PC-3 (cell line): Measurements from ENCODE around the gene WDR38. TPM values are rescaled to one million over a fixed set of nuclear protein-coding genes. Genes with fewer than 3 reads are reported as not detected.
A peak's percentile ranks its signal among the peaks of the same experiment; 100 is the strongest.

Source experiments
- ATAC-seq: fragments of 200-7000 bp; cut with Tn5 transposase; 2 replicates; pipeline ENCODE4 v1.9.1; 2020; ENCODE audit warnings: mild to moderate bottlenecking, moderate library complexity
- BruUV-seq: library from RNA; stranded (reverse); fragments of 400-500 nt; replicated peaks from 2 replicates; lab custom pipeline; 2021; lab: Mats Ljungman, UMichigan
- CTCF ChIA-PET: fragments of 300-600 bp; sonication (Branson Sonifier 250); formaldehyde crosslinking; loops from one replicate; lab custom pipeline; 2022; ENCODE audit warnings: antibody characterized with exemption; lab: Charles Lee
- POLR2A ChIA-PET: fragments of 300-600 bp; sonication (Branson Sonifier 250); formaldehyde crosslinking; loops from one replicate; lab custom pipeline; 2022; ENCODE audit warnings: antibody characterized with exemption; ENCODE audit not compliant: unreplicated experiment; lab: Charles Lee
- DNase-seq: peaks from one replicate; pipeline ENCODE4 v3.0.0-alpha.2; 2015
- H2AFZ ChIP-seq: fragments of 300-600 bp; sonication (generic); 2 replicates; pipeline ENCODE4 v1.6.0; 2016; ENCODE audit warnings: antibody characterized with exemption, low read length
- H3F3A ChIP-seq: fragments of 300-600 bp; sonication (generic); one replicate; pipeline ENCODE4 v1.6.0; 2017; ENCODE audit warnings: antibody characterized with exemption, low read length, control low read depth, mild to moderate bottlenecking; ENCODE audit not compliant: unreplicated experiment
- H3K27ac ChIP-seq: fragments of 300-600 bp; sonication (generic); 2 replicates; pipeline ENCODE4 v1.5.1; 2016; ENCODE audit warnings: mild to moderate bottlenecking, low read length
- H3K27me3 ChIP-seq: fragments of 300-600 bp; sonication (generic); 2 replicates; pipeline ENCODE4 v1.6.1; 2016; ENCODE audit warnings: low read length, mixed read lengths
- H3K36me3 ChIP-seq: fragments of 300-600 bp; sonication (generic); 2 replicates; pipeline ENCODE4 v1.6.1; 2016; ENCODE audit warnings: low read depth, mixed run types, low read length, mixed read lengths
- H3K4me1 ChIP-seq: fragments of 300-600 bp; sonication (generic); 2 replicates; pipeline ENCODE4 v1.5.1; 2016; ENCODE audit warnings: low read length; ENCODE audit not compliant: insufficient read depth
- H3K4me2 ChIP-seq: fragments of 300-600 bp; sonication (generic); 2 replicates; pipeline ENCODE4 v1.6.0; 2016; ENCODE audit warnings: low read length
- H3K4me3 ChIP-seq: fragments of 300-600 bp; sonication (generic); 2 replicates; pipeline ENCODE4 v1.5.1; 2016; ENCODE audit warnings: mild to moderate bottlenecking, low read length, mixed read lengths
- H3K79me2 ChIP-seq: fragments of 300-600 bp; sonication (generic); 2 replicates; pipeline ENCODE4 v1.6.1; 2017; ENCODE audit warnings: low read length, mixed read lengths
- H3K9ac ChIP-seq: fragments of 300-600 bp; sonication (generic); 2 replicates; pipeline ENCODE4 v1.6.0; 2016; ENCODE audit warnings: mild to moderate bottlenecking, low read length
- H3K9me2 ChIP-seq: fragments of 300-600 bp; sonication (generic); replicated peaks from 2 replicates; pipeline ENCODE4 v1.6.1; 2016; ENCODE audit warnings: mixed run types, low read length, mixed read lengths
- H3K9me3 ChIP-seq: fragments of 300-600 bp; sonication (generic); 2 replicates; pipeline ENCODE4 v1.6.1; 2016; ENCODE audit warnings: low read length, mixed read lengths
- H4K20me1 ChIP-seq: fragments of 300-600 bp; sonication (generic); 2 replicates; pipeline ENCODE4 v1.6.1; 2016; ENCODE audit warnings: low read length, mixed read lengths
- EZH2 ChIP-seq: fragments of 300-600 bp; sonication (generic); IDR thresholded peaks from one replicate; pipeline ENCODE4 v1.6.1; 2017; ENCODE audit warnings: antibody characterized with exemption, mild to moderate bottlenecking, low read length; ENCODE audit not compliant: unreplicated experiment
- EZH2phosphoT487 ChIP-seq: fragments of 300-600 bp; sonication (generic); IDR thresholded peaks from 2 replicates; pipeline ENCODE4 v1.6.1; 2018; ENCODE audit warnings: mild to moderate bottlenecking, antibody characterized with exemption, low read length, borderline replicate concordance
- intact Hi-C: fragments of 100-400 bp; cut with micrococcal nuclease; formaldehyde crosslinking; loops from 2 replicates; pipeline ENCODE4 v1.9.0; 2023
- total RNA-seq: library from RNA; depleted of rRNA; stranded (reverse); fragments of >200 nt; gene quantifications from 2 replicates; pipeline ENCODE4 v1.2.3, GENCODE V29; 2014
- TF ChIP-seq, protein P1 (sequence below): fragments of 300-600 bp; sonication (generic); conservative IDR thresholded peaks from 2 replicates; pipeline ENCODE4 v1.5.1; 2017; ENCODE audit warnings: antibody characterized with exemption, low read depth, mild to moderate bottlenecking, low read length

The WDR38 gene
- total RNA-seq, 1 experiment from 2014 or later, result not detected

DNA sequence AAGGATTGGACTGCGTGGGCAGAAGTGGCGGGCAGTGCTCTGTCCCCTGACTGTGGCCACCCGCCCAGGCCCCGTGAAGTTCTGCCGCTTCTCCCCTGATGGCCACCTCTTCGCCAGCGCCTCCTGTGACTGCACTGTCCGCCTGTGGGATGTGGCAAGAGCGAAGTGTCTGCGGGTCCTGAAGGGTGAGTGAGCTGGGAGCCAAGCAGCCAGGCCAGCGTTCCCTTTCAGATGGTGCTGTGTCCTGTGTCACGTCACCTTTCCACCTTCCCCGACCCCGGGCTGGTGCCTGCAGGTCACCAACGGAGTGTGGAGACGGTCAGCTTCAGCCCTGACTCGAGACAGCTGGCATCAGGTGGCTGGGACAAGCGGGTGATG, 2.3 kb downstream of the WDR38 start:
- DNase-seq (no peak), ATAC-seq (no peak)
- Histone ChIP-seq H3K36me3 (peaks cover 35% of the 10 kb centered on the region), H3K4me2 (no peak overlapping the region), H4K20me1 (peaks cover 34% of the 10 kb centered on the region), H3K27ac (no peak overlapping the region), H3K4me1 (peaks cover 20% of the 10 kb centered on the region), H3K9ac (no peak overlapping the region), H2AFZ (no peak overlapping the region), H3F3A (peaks cover 13% of the 10 kb centered on the region), H3K27me3 (no peaks in the 10 kb centered on the region), H3K4me3 (no peak overlapping the region), H3K9me3 (no peaks in the 10 kb centered on the region), H3K9me2 (no peaks in the 10 kb centered on the region), H3K79me2 (peaks cover 25% of the 10 kb centered on the region)
- POLR2A ChIA-PET, result no interaction called here
- TF ChIP-seq EZH2 (no peak), EZH2phosphoT487 (no peak)
- TF ChIP-seq, protein P1, sequence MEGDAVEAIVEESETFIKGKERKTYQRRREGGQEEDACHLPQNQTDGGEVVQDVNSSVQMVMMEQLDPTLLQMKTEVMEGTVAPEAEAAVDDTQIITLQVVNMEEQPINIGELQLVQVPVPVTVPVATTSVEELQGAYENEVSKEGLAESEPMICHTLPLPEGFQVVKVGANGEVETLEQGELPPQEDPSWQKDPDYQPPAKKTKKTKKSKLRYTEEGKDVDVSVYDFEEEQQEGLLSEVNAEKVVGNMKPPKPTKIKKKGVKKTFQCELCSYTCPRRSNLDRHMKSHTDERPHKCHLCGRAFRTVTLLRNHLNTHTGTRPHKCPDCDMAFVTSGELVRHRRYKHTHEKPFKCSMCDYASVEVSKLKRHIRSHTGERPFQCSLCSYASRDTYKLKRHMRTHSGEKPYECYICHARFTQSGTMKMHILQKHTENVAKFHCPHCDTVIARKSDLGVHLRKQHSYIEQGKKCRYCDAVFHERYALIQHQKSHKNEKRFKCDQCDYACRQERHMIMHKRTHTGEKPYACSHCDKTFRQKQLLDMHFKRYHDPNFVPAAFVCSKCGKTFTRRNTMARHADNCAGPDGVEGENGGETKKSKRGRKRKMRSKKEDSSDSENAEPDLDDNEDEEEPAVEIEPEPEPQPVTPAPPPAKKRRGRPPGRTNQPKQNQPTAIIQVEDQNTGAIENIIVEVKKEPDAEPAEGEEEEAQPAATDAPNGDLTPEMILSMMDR, result no peak
- CTCF ChIA-PET, result interaction anchor here (4.4 kb wide), 1 partner anchor 84 kb away, joined by 58 read pairs; the partner anchor contains the start of gene NR6A1
- BruUV-seq, result no TSS peak
- intact Hi-C loops, result no loop called here

DNA sequence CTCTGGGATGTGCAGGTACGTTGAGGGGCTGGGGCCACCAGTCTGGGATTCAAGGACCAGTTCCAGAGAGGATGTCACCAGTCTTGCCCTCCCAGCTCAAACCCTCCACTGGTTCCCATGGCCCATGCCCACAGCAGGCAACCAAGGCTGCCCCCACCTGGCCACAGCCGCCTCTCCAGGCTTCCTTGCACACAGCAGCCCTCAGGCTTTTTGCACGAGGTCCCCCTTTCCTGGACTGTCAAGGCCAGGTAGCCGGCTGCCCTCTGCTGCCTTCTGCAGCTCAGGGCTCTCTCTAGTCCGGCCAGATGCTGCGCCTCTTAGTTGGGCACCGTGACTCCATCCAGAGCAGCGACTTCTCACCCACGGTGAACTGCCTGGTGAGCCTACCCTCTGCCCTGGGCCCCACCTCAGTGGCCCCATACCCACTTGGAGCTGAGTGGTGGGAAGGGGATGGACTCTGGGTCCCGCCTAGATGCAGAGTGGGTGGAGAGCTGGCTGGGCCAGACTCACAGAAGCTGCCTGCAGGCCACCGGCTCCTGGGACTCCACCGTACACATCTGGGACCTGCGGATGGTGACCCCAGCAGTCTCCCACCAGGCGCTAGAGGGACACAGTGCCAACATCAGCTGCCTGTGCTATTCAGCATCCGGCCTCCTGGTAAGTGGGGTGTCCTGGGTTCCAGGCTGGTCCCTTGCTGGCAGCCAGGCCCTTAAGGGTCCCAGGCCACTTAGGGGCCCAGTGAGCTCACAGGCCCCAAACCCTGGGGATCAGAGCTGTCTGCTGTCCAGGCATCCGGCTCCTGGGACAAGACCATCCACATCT, 2.9 kb downstream of the WDR38 start:
- Histone ChIP-seq H3K9me3 (no peaks in the 10 kb centered on the region), H3K79me2 (peaks cover 31% of the 10 kb centered on the region), H3K27me3 (no peaks in the 10 kb centered on the region), H3K36me3 (peaks cover 41% of the 10 kb centered on the region), H3K4me2 (no peak overlapping the region), H3K9ac (no peak overlapping the region), H3K27ac (no peak overlapping the region), H3F3A (peaks cover 13% of the 10 kb centered on the region), H3K9me2 (no peaks in the 10 kb centered on the region), H4K20me1 (peaks cover 40% of the 10 kb centered on the region), H3K4me3 (no peak overlapping the region), H2AFZ (no peak overlapping the region), H3K4me1 (peaks cover 20% of the 10 kb centered on the region)
- no TSS peak for BruUV-seq
- intact Hi-C loops, result no loop called here
- CTCF ChIA-PET, result interaction anchor here (1.0 to 4.4 kb wide), 3 partner anchors 77 to 84 kb away, joined by 3 to 58 read pairs (median 5); partner anchors contain the start of gene NR6A1
- POLR2A ChIA-PET, result no interaction called here
- TF ChIP-seq EZH2 (no peak), EZH2phosphoT487 (no peak)
- TF ChIP-seq, protein P1, result peak; percentile 50
- peak; percentile 49 for DNase-seq
- ATAC-seq, result peak; percentile 25

DNA sequence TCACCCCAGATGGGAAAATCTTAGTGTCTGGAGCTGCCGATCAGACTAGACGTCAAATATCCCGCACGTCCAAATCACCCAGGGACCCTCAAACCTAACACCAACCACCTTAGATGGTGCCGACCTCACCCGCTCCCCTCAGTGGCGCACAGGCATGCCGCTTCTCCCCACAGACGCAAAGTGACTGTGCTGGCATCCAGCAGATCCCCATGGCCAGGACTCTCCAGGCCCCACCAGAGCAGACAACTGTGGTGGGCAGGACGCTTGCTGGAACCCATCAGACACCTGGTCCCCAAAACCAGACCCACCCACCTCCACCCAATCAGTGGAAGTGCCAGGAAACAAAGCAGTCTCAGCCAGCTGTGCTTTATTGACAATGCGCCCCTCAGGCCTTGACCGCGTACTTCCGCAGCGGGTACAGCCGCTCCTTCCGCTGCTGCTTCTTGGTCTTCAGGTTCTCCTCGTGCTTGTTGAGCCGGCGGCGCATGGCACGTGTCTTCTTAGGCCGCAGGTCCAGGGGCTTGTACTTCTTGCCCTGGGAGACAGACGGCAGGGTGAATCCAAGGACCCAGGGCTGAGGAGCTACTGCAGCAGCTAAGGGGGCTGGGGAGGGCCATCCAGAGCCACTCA, 4.4 kb downstream of the WDR38 start:
- ChIA-PET POLR2A (no interaction called here), CTCF (no interaction called here)
- peaks cover 38% of the 10 kb centered on the region for H3K79me2 ChIP-seq
- no peak overlapping the region for H3K9ac ChIP-seq
- H3K4me1 ChIP-seq, result peaks cover 20% of the 10 kb centered on the region
- no peaks in the 10 kb centered on the region for H3K27me3 ChIP-seq
- peaks cover 13% of the 10 kb centered on the region for H3F3A ChIP-seq
- ATAC-seq (no peak), DNase-seq (no peak)
- no peak overlapping the region for H3K27ac ChIP-seq
- H3K36me3 ChIP-seq, result peaks cover 42% of the 10 kb centered on the region
- intact Hi-C loops, result no loop called here
- peaks cover 40% of the 10 kb centered on the region for H4K20me1 ChIP-seq
- BruUV-seq, result no TSS peak
- TF ChIP-seq EZH2phosphoT487 (no peak), EZH2 (no peak)
- TF ChIP-seq, protein P1, result no peak
- no peak overlapping the region for H3K4me2 ChIP-seq
- H3K9me3 ChIP-seq, result no peaks in the 10 kb centered on the region
- H3K9me2 ChIP-seq, result no peaks in the 10 kb centered on the region
- H2AFZ ChIP-seq, result no peak overlapping the region
- H3K4me3 ChIP-seq, result no peak overlapping the region
